HepG2 (cell line): ENCODE data around the gene MIPEP. TPM values are rescaled to one million over a fixed set of nuclear protein-coding genes. Genes with fewer than 3 reads are reported as not detected.

Experiments used
- BCL6 ChIP-seq: IDR thresholded peaks from 2 replicates; pipeline ENCODE4 v1.6.1; 2016; ENCODE audit warnings: missing genetic modification reagents, missing compliant biosample characterization
- ELF3 ChIP-seq: IDR thresholded peaks from 2 replicates; pipeline ENCODE4 v1.6.1; 2016; ENCODE audit warnings: missing genetic modification reagents, missing compliant biosample characterization
- EP300 ChIP-seq, 3 experiments: sonication (generic) in 1 of 3; formaldehyde crosslinking in 1 of 3; IDR thresholded peaks; 2 replicates each; pipeline versions ENCODE4 v1.5.1 to v1.6.1; 2011 to 2020; ENCODE audit warnings: low read depth in 2 of 3, low read length in 2 of 3, borderline replicate concordance in 1 of 3, improper control_type of control experiment in 1 of 3, mild to moderate bottlenecking in 1 of 3, missing genetic modification reagents in 1 of 3, moderate library complexity in 1 of 3
- FOSL1 ChIP-seq: sonication (generic); formaldehyde crosslinking; IDR thresholded peaks from 2 replicates; pipeline ENCODE4 v1.9.0; 2021; ENCODE audit warnings: missing genetic modification reagents, borderline replicate concordance
- FOSL2 ChIP-seq: sonication (generic); formaldehyde crosslinking; IDR thresholded peaks from 2 replicates; pipeline ENCODE4 v1.4.0; 2020; ENCODE audit warnings: missing genetic modification reagents
- GATAD2A ChIP-seq: IDR thresholded peaks from 2 replicates; pipeline ENCODE4 v1.6.1; 2016
- HNRNPLL ChIP-seq: fragments of 200-400 bp; formaldehyde crosslinking; IDR thresholded peaks from 2 replicates; pipeline ENCODE4 v1.6.1; 2017; ENCODE audit warnings: mild to moderate bottlenecking, low read depth, low read length; ENCODE audit not compliant: poor library complexity, severe bottlenecking
- HOXD1 ChIP-seq: sonication (generic); formaldehyde crosslinking; IDR thresholded peaks from 2 replicates; pipeline ENCODE4 v1.5.0; 2020; ENCODE audit warnings: missing genetic modification reagents
- PAF1 ChIP-seq: IDR thresholded peaks from 2 replicates; pipeline ENCODE4 v1.6.1; 2016; ENCODE audit warnings: missing genetic modification reagents, missing compliant biosample characterization
- PPARG ChIP-seq: conservative IDR thresholded peaks from 2 replicates; pipeline ENCODE4 v1.6.1; 2016; ENCODE audit warnings: missing biosample characterization, missing genetic modification reagents
- RFX3 ChIP-seq: IDR thresholded peaks from 2 replicates; pipeline ENCODE4 v1.6.1; 2016; ENCODE audit warnings: missing biosample characterization, missing genetic modification reagents
- SAP130 ChIP-seq: IDR thresholded peaks from 2 replicates; pipeline ENCODE4 v1.6.1; 2016; ENCODE audit warnings: low read depth
- SOX5 ChIP-seq: IDR thresholded peaks from 2 replicates; pipeline ENCODE4 v1.6.1; 2016; ENCODE audit warnings: borderline replicate concordance
- TEAD3 ChIP-seq: optimal IDR thresholded peaks from 2 replicates; pipeline ENCODE3; 2016; ENCODE audit warnings: borderline replicate concordance
- TMF1 ChIP-seq: sonication (generic); formaldehyde crosslinking; IDR thresholded peaks from 2 replicates; pipeline ENCODE4 v1.8.1; 2022; ENCODE audit warnings: low read depth, missing genetic modification reagents
- XRCC5 ChIP-seq: fragments of 200-400 bp; formaldehyde crosslinking; optimal IDR thresholded peaks from 2 replicates; pipeline ENCODE3; 2017; ENCODE audit warnings: mild to moderate bottlenecking, low read length
- ZNF331 ChIP-seq: sonication (generic); formaldehyde crosslinking; IDR thresholded peaks from 2 replicates; pipeline ENCODE4 v1.4.0; 2020; ENCODE audit warnings: missing genetic modification reagents
- ZNF563 ChIP-seq: sonication (generic); formaldehyde crosslinking; IDR thresholded peaks from 2 replicates; pipeline ENCODE4 v1.8.0; 2022; ENCODE audit warnings: mild to moderate bottlenecking, moderate library complexity, missing genetic modification reagents
- ZNF672 ChIP-seq: sonication (generic); formaldehyde crosslinking; IDR thresholded peaks from 2 replicates; pipeline ENCODE4 v1.8.1; 2022; ENCODE audit warnings: missing genetic modification reagents
- ZNF772 ChIP-seq: sonication (generic); formaldehyde crosslinking; IDR thresholded peaks from 2 replicates; pipeline ENCODE4 v1.5.0; 2020; ENCODE audit warnings: mild to moderate bottlenecking, missing genetic modification reagents
- ZNF792 ChIP-seq: IDR thresholded peaks from 2 replicates; pipeline ENCODE4 v1.6.1; 2016
- polyA plus RNA-seq, 8 experiments: library from polyadenylated mRNA; depleted of rRNA in 3 of 8; stranded (reverse) in 7 of 8; unstranded in 1 of 8; fragments of >200 nt; fragmentation: Illumina TruSeq in 4 of 8; extraction: Trizol in 4 of 8; gene quantifications; 2 replicates each; pipeline versions ENCODE4 v1.2.1 to v1.2.3, GENCODE V29; 2011 to 2016; ENCODE audit warnings: low read depth in 4 of 8, missing spikeins in 1 of 8, mixed read lengths in 1 of 8; ENCODE audit not compliant: insufficient read depth in 1 of 8
- total RNA-seq, 5 experiments: library from RNA; depleted of rRNA; stranded (reverse); fragments of >200 nt; fragmentation: Illumina TruSeq; extraction: Trizol; gene quantifications; 2 replicates each; pipeline ENCODE4 v1.2.3, GENCODE V29; 2016; ENCODE audit warnings: low read depth in 1 of 5
- TF ChIP-seq, protein P1 (sequence below): sonication (generic); formaldehyde crosslinking; conservative IDR thresholded peaks from 2 replicates; pipeline ENCODE4 v1.4.0; 2020; ENCODE audit warnings: missing genetic modification reagents
- TF ChIP-seq, protein P2 (sequence below): IDR thresholded peaks from 2 replicates; pipeline ENCODE4 v1.4.0; 2020; ENCODE audit warnings: mild to moderate bottlenecking, missing genetic modification reagents
- TF ChIP-seq, protein P3 (sequence below): sonication (generic); formaldehyde crosslinking; conservative IDR thresholded peaks from 2 replicates; pipeline ENCODE4 v1.4.0; 2020; ENCODE audit warnings: missing genetic modification reagents
- TF ChIP-seq, protein P4 (sequence below): sonication (generic); formaldehyde crosslinking; IDR thresholded peaks from 2 replicates; pipeline ENCODE4 v1.4.0; 2020; ENCODE audit warnings: missing genetic modification reagents

MIPEP gene
- total and polyA plus RNA-seq, 2 of the 13 experiments (the other 11 are each of a cell fraction or from before 2014, with no cell fraction given), result 9.3 to 24.1 TPM

DNA sequence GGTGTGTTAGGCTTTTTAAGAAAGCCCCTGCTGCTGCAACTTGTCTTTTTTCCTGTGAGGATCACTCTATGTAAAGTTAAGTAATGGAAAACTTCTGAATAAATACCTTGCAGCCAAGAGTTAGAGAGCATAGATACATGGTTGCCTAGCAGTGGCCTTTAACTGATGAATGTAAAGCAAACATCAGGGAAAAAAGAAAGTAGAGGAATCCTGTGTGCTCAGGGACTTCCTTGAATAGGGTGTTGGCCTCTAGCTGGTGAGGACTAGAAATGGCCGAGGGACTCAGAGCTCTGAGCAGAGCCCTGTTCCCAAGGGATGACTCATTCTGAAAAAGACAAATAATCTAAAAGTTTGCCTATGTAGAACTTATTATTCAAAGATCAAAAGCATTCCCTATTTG is 135.7 kb downstream of the MIPEP start (continued):
- peak; percentile 48 for TF ChIP-seq BCL6
- peak; percentile 86 for TF ChIP-seq FOSL2
- TF ChIP-seq ZNF672 (CRISPR knock-in tag), result no peak
- no peak for TF ChIP-seq HOXD1
- 0 out of 2 replicates have a peak, but pooled peaks have one; percentile 19 for TF ChIP-seq SOX5 (CRISPR knock-in tag)
- TF ChIP-seq TEAD3 (CRISPR knock-in tag), result peak; percentile 11
- TF ChIP-seq ZNF772, result no peak
- TF ChIP-seq PAF1 (CRISPR knock-in tag), result no peak
- 0 out of 2 replicates have a peak, but pooled peaks have one; percentile 9 for TF ChIP-seq FOSL1
- no peak for TF ChIP-seq XRCC5
- TF ChIP-seq SAP130 (CRISPR knock-in tag), result peak; percentile 44; the same call in 1 of the 2 replicates
- 0 out of 2 replicates have a peak, but pooled peaks have one; percentile 16 for TF ChIP-seq PPARG (CRISPR knock-in tag)
- TF ChIP-seq TMF1, result no peak
- 0 out of 2 replicates have a peak, but pooled peaks have one; percentile 24 for TF ChIP-seq ZNF331
- peak; percentile 40; the same call in 1 of the 2 replicates for TF ChIP-seq RFX3 (CRISPR knock-in tag)
- TF ChIP-seq ZNF563, result no peak
- TF ChIP-seq GATAD2A (CRISPR knock-in tag), result peak; percentile 16; the same call in 1 of the 2 replicates
- peak in 1 of 2 experiments; percentile 23; a peak in 1 of 4 replicates for TF ChIP-seq EP300 (IDR thresholded peaks at IDR 0.05; ENCODE audit: low read depth in 2 of 2, low read length in 2 of 2)
- no peak for TF ChIP-seq EP300 (CRISPR knock-in tag; IDR thresholded peaks at IDR 0.05; ENCODE audit: borderline replicate concordance)
- TF ChIP-seq, protein P1, sequence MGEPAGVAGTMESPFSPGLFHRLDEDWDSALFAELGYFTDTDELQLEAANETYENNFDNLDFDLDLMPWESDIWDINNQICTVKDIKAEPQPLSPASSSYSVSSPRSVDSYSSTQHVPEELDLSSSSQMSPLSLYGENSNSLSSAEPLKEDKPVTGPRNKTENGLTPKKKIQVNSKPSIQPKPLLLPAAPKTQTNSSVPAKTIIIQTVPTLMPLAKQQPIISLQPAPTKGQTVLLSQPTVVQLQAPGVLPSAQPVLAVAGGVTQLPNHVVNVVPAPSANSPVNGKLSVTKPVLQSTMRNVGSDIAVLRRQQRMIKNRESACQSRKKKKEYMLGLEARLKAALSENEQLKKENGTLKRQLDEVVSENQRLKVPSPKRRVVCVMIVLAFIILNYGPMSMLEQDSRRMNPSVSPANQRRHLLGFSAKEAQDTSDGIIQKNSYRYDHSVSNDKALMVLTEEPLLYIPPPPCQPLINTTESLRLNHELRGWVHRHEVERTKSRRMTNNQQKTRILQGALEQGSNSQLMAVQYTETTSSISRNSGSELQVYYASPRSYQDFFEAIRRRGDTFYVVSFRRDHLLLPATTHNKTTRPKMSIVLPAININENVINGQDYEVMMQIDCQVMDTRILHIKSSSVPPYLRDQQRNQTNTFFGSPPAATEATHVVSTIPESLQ (CRISPR knock-in tag), result no peak
- TF ChIP-seq, protein P2, sequence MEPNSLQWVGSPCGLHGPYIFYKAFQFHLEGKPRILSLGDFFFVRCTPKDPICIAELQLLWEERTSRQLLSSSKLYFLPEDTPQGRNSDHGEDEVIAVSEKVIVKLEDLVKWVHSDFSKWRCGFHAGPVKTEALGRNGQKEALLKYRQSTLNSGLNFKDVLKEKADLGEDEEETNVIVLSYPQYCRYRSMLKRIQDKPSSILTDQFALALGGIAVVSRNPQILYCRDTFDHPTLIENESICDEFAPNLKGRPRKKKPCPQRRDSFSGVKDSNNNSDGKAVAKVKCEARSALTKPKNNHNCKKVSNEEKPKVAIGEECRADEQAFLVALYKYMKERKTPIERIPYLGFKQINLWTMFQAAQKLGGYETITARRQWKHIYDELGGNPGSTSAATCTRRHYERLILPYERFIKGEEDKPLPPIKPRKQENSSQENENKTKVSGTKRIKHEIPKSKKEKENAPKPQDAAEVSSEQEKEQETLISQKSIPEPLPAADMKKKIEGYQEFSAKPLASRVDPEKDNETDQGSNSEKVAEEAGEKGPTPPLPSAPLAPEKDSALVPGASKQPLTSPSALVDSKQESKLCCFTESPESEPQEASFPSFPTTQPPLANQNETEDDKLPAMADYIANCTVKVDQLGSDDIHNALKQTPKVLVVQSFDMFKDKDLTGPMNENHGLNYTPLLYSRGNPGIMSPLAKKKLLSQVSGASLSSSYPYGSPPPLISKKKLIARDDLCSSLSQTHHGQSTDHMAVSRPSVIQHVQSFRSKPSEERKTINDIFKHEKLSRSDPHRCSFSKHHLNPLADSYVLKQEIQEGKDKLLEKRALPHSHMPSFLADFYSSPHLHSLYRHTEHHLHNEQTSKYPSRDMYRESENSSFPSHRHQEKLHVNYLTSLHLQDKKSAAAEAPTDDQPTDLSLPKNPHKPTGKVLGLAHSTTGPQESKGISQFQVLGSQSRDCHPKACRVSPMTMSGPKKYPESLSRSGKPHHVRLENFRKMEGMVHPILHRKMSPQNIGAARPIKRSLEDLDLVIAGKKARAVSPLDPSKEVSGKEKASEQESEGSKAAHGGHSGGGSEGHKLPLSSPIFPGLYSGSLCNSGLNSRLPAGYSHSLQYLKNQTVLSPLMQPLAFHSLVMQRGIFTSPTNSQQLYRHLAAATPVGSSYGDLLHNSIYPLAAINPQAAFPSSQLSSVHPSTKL (CRISPR knock-in tag), result peak; percentile 68
- peak; percentile 86 for TF ChIP-seq ELF3 (CRISPR knock-in tag)
- no peak for TF ChIP-seq HNRNPLL
- no peak for TF ChIP-seq ZNF792 (CRISPR knock-in tag)
- TF ChIP-seq, protein P3, sequence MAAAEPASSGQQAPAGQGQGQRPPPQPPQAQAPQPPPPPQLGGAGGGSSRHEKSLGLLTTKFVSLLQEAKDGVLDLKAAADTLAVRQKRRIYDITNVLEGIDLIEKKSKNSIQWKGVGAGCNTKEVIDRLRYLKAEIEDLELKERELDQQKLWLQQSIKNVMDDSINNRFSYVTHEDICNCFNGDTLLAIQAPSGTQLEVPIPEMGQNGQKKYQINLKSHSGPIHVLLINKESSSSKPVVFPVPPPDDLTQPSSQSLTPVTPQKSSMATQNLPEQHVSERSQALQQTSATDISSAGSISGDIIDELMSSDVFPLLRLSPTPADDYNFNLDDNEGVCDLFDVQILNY (CRISPR knock-in tag), result no peak
- TF ChIP-seq, protein P4, sequence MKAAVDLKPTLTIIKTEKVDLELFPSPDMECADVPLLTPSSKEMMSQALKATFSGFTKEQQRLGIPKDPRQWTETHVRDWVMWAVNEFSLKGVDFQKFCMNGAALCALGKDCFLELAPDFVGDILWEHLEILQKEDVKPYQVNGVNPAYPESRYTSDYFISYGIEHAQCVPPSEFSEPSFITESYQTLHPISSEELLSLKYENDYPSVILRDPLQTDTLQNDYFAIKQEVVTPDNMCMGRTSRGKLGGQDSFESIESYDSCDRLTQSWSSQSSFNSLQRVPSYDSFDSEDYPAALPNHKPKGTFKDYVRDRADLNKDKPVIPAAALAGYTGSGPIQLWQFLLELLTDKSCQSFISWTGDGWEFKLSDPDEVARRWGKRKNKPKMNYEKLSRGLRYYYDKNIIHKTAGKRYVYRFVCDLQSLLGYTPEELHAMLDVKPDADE, result no peak
- TF ChIP-seq, all 625 proteins: peak for 16
